HepG2 (cell line): ENCODE measurements around the gene TRIM8. TPM values are rescaled to one million over a fixed set of nuclear protein-coding genes. Genes with fewer than 3 reads are reported as not detected.
A peak's percentile ranks its signal among the peaks of the same experiment; 100 is the strongest.

Experiments used
- BORCS8-MEF2B ChIP-seq: sonication (generic); formaldehyde crosslinking; IDR thresholded peaks from 2 replicates; pipeline ENCODE4 v1.8.0; 2022; ENCODE audit warnings: mild to moderate bottlenecking, missing genetic modification reagents
- FOXA3 ChIP-seq: IDR thresholded peaks from 2 replicates; pipeline ENCODE4 v1.6.1; 2016; ENCODE audit warnings: missing genetic modification reagents, missing compliant biosample characterization
- HNRNPK ChIP-seq: fragments of 200-400 bp; formaldehyde crosslinking; IDR thresholded peaks from 2 replicates; pipeline ENCODE4 v1.6.1; 2018; ENCODE audit warnings: low read length, low read depth, moderate library complexity, mild to moderate bottlenecking; ENCODE audit not compliant: poor library complexity, severe bottlenecking
- JUN ChIP-seq: sonication (generic); formaldehyde crosslinking; IDR thresholded peaks from 2 replicates; pipeline ENCODE4 v1.4.0; 2020; ENCODE audit warnings: mild to moderate bottlenecking, missing genetic modification reagents
- KLF15 ChIP-seq: sonication (generic); formaldehyde crosslinking; IDR thresholded peaks from 2 replicates; pipeline ENCODE4 v1.8.1; 2023; ENCODE audit warnings: borderline replicate concordance, mild to moderate bottlenecking, inconsistent platforms, missing genetic modification reagents, mixed read lengths
- MLLT10 ChIP-seq: sonication (generic); formaldehyde crosslinking; IDR thresholded peaks from 2 replicates; pipeline ENCODE4 v1.4.0; 2020; ENCODE audit warnings: missing genetic modification reagents
- NR2F2 ChIP-seq: IDR thresholded peaks from 2 replicates; pipeline ENCODE4 v1.6.1; 2012; ENCODE audit warnings: low read depth, inconsistent platforms, borderline replicate concordance
- PITX1 ChIP-seq: sonication (generic); formaldehyde crosslinking; IDR thresholded peaks from 2 replicates; pipeline ENCODE4 v1.5.1; 2020; ENCODE audit warnings: mild to moderate bottlenecking, missing genetic modification reagents
- TARDBP ChIP-seq: sonication (generic); formaldehyde crosslinking; IDR thresholded peaks from 2 replicates; pipeline ENCODE4 v1.8.0; 2022; ENCODE audit warnings: mild to moderate bottlenecking, missing genetic modification reagents
- ZMAT3 ChIP-seq: sonication (generic); formaldehyde crosslinking; conservative IDR thresholded peaks from 2 replicates; pipeline ENCODE4 v1.7.0; 2021; ENCODE audit warnings: missing genetic modification reagents
- ZNF121 ChIP-seq: sonication (generic); formaldehyde crosslinking; IDR thresholded peaks from 2 replicates; pipeline ENCODE4 v1.5.0; 2020; ENCODE audit warnings: mild to moderate bottlenecking, missing genetic modification reagents
- ZNF382 ChIP-seq: sonication (generic); formaldehyde crosslinking; IDR thresholded peaks from 2 replicates; pipeline ENCODE4 v1.5.0; 2020; ENCODE audit warnings: missing genetic modification reagents, mild to moderate bottlenecking, borderline replicate concordance
- ZNF484 ChIP-seq: sonication (generic); formaldehyde crosslinking; IDR thresholded peaks from 2 replicates; pipeline ENCODE4 v1.5.1; 2020; ENCODE audit warnings: mild to moderate bottlenecking, low read depth, missing genetic modification reagents, borderline replicate concordance
- ZNF788 ChIP-seq: sonication (generic); formaldehyde crosslinking; IDR thresholded peaks from 2 replicates; pipeline ENCODE4 v1.5.0; 2020; ENCODE audit warnings: mild to moderate bottlenecking, missing genetic modification reagents, borderline replicate concordance
- polyA plus RNA-seq, 8 experiments: library from polyadenylated mRNA; depleted of rRNA in 3 of 8; stranded (reverse) in 7 of 8; unstranded in 1 of 8; fragments of >200 nt; fragmentation: Illumina TruSeq in 4 of 8; extraction: Trizol in 4 of 8; gene quantifications; 2 replicates each; pipeline versions ENCODE4 v1.2.1 to v1.2.3, GENCODE V29; 2011 to 2016; ENCODE audit warnings: low read depth in 4 of 8, missing spikeins in 1 of 8, mixed read lengths in 1 of 8; ENCODE audit not compliant: insufficient read depth in 1 of 8
- total RNA-seq, 5 experiments: library from RNA; depleted of rRNA; stranded (reverse); fragments of >200 nt; fragmentation: Illumina TruSeq; extraction: Trizol; gene quantifications; 2 replicates each; pipeline ENCODE4 v1.2.3, GENCODE V29; 2016; ENCODE audit warnings: low read depth in 1 of 5
- TF ChIP-seq, protein P1 (sequence below): sonication (generic); formaldehyde crosslinking; IDR thresholded peaks from 2 replicates; pipeline ENCODE4 v1.4.0; 2020; ENCODE audit warnings: mild to moderate bottlenecking, missing genetic modification reagents
- TF ChIP-seq, protein P2 (sequence below): sonication (generic); formaldehyde crosslinking; IDR thresholded peaks from 2 replicates; pipeline ENCODE4 v1.9.0; 2021; ENCODE audit warnings: missing genetic modification reagents, borderline replicate concordance
- TF ChIP-seq, protein P3 (sequence below): sonication (generic); formaldehyde crosslinking; IDR thresholded peaks from 2 replicates; pipeline ENCODE4 v1.5.0; 2020; ENCODE audit warnings: mild to moderate bottlenecking, missing genetic modification reagents
- TF ChIP-seq, protein P4 (sequence below): sonication (generic); formaldehyde crosslinking; IDR thresholded peaks from 2 replicates; pipeline ENCODE4 v1.4.0; 2020; ENCODE audit warnings: mild to moderate bottlenecking, missing genetic modification reagents

Gene TRIM8
- total and polyA plus RNA-seq, 2 of the 13 experiments (the other 11 are each of a cell fraction or from before 2014, with no cell fraction given) = 38.9 to 66.5 TPM

DNA sequence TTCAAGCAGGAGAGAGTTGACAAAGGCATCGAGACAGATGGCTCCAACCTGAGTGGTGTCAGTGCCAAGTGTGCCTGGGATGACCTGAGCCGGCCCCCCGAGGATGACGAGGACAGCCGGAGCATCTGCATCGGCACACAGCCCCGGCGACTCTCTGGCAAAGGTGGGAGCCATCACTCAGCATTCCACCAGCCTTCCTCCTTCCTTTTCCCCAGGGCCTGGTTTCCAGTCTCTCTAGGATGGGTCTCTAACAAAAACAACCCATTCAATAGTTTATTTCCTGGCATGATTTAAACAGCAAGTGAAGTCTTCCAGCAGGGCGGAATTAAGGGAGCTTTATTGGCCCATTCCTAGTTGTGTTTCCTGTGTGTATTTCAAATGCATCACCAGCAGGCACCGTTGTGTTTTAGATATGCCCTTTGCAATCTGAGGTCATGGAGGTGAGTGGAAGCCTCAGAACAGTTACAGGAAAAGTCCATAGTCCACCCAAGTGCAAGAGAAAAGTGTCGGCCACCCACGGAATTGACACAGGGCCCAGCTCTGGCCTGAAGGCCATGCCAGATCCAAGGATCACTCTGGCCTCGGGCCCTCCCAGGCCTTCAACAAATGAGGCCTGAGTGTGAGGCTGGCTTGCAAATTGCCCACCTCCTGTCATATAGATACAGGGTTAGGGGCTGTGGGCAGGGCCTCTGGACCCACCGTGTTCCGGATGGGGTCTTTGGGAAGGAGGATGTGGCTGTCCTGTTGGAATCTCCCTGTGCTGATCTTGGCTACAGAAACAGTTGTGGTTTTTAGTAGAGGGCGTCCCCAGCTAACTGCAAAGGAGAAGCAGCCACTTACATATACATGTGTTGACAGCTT, 46.9 kb upstream of the TRIM8 start (continued):
- TF ChIP-seq HNRNPK (no peak), ZNF121 (CRISPR knock-in tag) (no peak), MLLT10 (CRISPR knock-in tag) (no peak), BORCS8-MEF2B (no peak), NR2F2 (peak; percentile 95), PITX1 (CRISPR knock-in tag) (peak; percentile 59; the same call in 1 of the 2 replicates), FOXA3 (peak; percentile 90), ZMAT3 (CRISPR knock-in tag) (no peak), JUN (CRISPR knock-in tag) (peak; percentile 51; the same call in 1 of the 2 replicates), ZNF484 (CRISPR knock-in tag) (no peak), ZNF382 (CRISPR knock-in tag) (no peak), KLF15 (CRISPR knock-in tag) (0 out of 2 replicates have a peak, but pooled peaks have one; percentile 27), ZNF788 (peak; percentile 73; the same call in 1 of the 2 replicates), TARDBP (CRISPR knock-in tag) (no peak)
- TF ChIP-seq, protein P1, sequence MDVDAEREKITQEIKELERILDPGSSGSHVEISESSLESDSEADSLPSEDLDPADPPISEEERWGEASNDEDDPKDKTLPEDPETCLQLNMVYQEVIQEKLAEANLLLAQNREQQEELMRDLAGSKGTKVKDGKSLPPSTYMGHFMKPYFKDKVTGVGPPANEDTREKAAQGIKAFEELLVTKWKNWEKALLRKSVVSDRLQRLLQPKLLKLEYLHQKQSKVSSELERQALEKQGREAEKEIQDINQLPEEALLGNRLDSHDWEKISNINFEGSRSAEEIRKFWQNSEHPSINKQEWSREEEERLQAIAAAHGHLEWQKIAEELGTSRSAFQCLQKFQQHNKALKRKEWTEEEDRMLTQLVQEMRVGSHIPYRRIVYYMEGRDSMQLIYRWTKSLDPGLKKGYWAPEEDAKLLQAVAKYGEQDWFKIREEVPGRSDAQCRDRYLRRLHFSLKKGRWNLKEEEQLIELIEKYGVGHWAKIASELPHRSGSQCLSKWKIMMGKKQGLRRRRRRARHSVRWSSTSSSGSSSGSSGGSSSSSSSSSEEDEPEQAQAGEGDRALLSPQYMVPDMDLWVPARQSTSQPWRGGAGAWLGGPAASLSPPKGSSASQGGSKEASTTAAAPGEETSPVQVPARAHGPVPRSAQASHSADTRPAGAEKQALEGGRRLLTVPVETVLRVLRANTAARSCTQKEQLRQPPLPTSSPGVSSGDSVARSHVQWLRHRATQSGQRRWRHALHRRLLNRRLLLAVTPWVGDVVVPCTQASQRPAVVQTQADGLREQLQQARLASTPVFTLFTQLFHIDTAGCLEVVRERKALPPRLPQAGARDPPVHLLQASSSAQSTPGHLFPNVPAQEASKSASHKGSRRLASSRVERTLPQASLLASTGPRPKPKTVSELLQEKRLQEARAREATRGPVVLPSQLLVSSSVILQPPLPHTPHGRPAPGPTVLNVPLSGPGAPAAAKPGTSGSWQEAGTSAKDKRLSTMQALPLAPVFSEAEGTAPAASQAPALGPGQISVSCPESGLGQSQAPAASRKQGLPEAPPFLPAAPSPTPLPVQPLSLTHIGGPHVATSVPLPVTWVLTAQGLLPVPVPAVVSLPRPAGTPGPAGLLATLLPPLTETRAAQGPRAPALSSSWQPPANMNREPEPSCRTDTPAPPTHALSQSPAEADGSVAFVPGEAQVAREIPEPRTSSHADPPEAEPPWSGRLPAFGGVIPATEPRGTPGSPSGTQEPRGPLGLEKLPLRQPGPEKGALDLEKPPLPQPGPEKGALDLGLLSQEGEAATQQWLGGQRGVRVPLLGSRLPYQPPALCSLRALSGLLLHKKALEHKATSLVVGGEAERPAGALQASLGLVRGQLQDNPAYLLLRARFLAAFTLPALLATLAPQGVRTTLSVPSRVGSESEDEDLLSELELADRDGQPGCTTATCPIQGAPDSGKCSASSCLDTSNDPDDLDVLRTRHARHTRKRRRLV (CRISPR knock-in tag) = no peak
- TF ChIP-seq, protein P2, sequence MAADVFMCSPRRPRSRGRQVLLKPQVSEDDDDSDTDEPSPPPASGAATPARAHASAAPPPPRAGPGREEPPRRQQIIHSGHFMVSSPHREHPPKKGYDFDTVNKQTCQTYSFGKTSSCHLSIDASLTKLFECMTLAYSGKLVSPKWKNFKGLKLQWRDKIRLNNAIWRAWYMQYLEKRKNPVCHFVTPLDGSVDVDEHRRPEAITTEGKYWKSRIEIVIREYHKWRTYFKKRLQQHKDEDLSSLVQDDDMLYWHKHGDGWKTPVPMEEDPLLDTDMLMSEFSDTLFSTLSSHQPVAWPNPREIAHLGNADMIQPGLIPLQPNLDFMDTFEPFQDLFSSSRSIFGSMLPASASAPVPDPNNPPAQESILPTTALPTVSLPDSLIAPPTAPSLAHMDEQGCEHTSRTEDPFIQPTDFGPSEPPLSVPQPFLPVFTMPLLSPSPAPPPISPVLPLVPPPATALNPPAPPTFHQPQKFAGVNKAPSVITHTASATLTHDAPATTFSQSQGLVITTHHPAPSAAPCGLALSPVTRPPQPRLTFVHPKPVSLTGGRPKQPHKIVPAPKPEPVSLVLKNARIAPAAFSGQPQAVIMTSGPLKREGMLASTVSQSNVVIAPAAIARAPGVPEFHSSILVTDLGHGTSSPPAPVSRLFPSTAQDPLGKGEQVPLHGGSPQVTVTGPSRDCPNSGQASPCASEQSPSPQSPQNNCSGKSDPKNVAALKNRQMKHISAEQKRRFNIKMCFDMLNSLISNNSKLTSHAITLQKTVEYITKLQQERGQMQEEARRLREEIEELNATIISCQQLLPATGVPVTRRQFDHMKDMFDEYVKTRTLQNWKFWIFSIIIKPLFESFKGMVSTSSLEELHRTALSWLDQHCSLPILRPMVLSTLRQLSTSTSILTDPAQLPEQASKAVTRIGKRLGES (CRISPR knock-in tag) = no peak
- TF ChIP-seq, protein P3, sequence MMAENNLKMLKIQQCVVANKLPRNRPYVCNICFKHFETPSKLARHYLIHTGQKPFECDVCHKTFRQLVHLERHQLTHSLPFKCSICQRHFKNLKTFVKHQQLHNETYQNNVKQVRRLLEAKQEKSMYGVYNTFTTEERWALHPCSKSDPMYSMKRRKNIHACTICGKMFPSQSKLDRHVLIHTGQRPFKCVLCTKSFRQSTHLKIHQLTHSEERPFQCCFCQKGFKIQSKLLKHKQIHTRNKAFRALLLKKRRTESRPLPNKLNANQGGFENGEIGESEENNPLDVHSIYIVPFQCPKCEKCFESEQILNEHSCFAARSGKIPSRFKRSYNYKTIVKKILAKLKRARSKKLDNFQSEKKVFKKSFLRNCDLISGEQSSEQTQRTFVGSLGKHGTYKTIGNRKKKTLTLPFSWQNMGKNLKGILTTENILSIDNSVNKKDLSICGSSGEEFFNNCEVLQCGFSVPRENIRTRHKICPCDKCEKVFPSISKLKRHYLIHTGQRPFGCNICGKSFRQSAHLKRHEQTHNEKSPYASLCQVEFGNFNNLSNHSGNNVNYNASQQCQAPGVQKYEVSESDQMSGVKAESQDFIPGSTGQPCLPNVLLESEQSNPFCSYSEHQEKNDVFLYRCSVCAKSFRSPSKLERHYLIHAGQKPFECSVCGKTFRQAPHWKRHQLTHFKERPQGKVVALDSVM (CRISPR knock-in tag) = peak; percentile 86
- TF ChIP-seq, protein P4, sequence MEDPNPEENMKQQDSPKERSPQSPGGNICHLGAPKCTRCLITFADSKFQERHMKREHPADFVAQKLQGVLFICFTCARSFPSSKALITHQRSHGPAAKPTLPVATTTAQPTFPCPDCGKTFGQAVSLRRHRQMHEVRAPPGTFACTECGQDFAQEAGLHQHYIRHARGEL (CRISPR knock-in tag) = no peak
